22Rv1 (cell line): ENCODE results near the gene C1GALT1.

Experiments
- H3K27ac ChIP-seq: fragments of 450-650 bp; 2 replicates; pipeline ENCODE4 v1.5.1; 2017
- CTCF ChIP-seq: fragments of 450-650 bp; IDR thresholded peaks from 2 replicates; pipeline ENCODE4 v1.5.1; 2017; ENCODE audit warnings: mild to moderate bottlenecking
- ZFX ChIP-seq: fragments of 450-650 bp; IDR thresholded peaks from 2 replicates; pipeline ENCODE4 v1.6.1; 2017; ENCODE audit warnings: antibody characterized with exemption, borderline replicate concordance

The C1GALT1 gene

GRCh38 chr7:7207876-7208275, 25.5 kb downstream of the C1GALT1 start:
- no peak overlapping the region for H3K27ac ChIP-seq

GRCh38 chr7:7208520-7208919, 26.2 kb downstream of the C1GALT1 start:
- no peak for TF ChIP-seq CTCF
- TF ChIP-seq ZFX, result no peak
- no peak overlapping the region for H3K27ac ChIP-seq

More at GRCh38 chr7:7207876-7208275, 25.5 kb downstream of the C1GALT1 start:
- TF ChIP-seq CTCF (no peak), ZFX (no peak)

GRCh38 chr7:7209412-7210050, 27.2 kb downstream of the C1GALT1 start:
- no peak overlapping the region for H3K27ac ChIP-seq
- TF ChIP-seq CTCF, result no peak
- TF ChIP-seq ZFX, result no peak

- TF ChIP-seq ZFX (no peak), CTCF (no peak)
- no peak overlapping the region for H3K27ac ChIP-seq
Measured at GRCh38 chr7:7210475-7211237, 28.3 kb downstream of the C1GALT1 start.

GRCh38 chr7:7212612-7213011, 30.3 kb downstream of the C1GALT1 start:
- H3K27ac ChIP-seq, result no peak overlapping the region
- TF ChIP-seq CTCF, result no peak
- no peak for TF ChIP-seq ZFX

- TF ChIP-seq CTCF (no peak), ZFX (no peak)
- H3K27ac ChIP-seq, result no peak overlapping the region
Measured at GRCh38 chr7:7214398-7215347, 32.3 kb downstream of the C1GALT1 start.

GRCh38 chr7:7216279-7216678, 33.9 kb downstream of the C1GALT1 start:
- TF ChIP-seq CTCF, result no peak
- TF ChIP-seq ZFX, result no peak
- H3K27ac ChIP-seq, result no peak overlapping the region
